ENCODE data around the gene ANGPTL2. TPM values are rescaled to one million over a fixed set of nuclear protein-coding genes. Genes with fewer than 3 reads are reported as not detected.

ANGPTL2 gene
- total and polyA plus RNA-seq, 12 donors, result 3.0 to 32.6 (median 11.4) TPM

- Histone ChIP-seq H3K36me3 (replicated peaks in 1 of 2) (no peaks in the 10 kb centered on the region), H3K27ac (no peak overlapping the region), H3K27me3 (no peaks in the 10 kb centered on the region), H3K4me3 (no peak overlapping the region), H3K9me3 (replicated peaks in 1 of 3) (no peaks in the 10 kb centered on the region), H3K4me1 (replicated peaks in 1 of 2) (no peaks in the 10 kb centered on the region)
- 72 to 83% (median 76%) methylated on average over 5 of the region's 5 CpGs for WGBS, 4 donors
- no peak for DNase-seq
- intact Hi-C loops (cut with DNase I), result no loop called here
- TF ChIP-seq POLR2A (IDR thresholded peaks at IDR 0.05), result no peak
- no peak for TF ChIP-seq CTCF (IDR thresholded peaks at IDR 0.05)
Measured at GRCh38 chr9:127169575-127169883, 47.1 kb upstream of the ANGPTL2 start.

DNA sequence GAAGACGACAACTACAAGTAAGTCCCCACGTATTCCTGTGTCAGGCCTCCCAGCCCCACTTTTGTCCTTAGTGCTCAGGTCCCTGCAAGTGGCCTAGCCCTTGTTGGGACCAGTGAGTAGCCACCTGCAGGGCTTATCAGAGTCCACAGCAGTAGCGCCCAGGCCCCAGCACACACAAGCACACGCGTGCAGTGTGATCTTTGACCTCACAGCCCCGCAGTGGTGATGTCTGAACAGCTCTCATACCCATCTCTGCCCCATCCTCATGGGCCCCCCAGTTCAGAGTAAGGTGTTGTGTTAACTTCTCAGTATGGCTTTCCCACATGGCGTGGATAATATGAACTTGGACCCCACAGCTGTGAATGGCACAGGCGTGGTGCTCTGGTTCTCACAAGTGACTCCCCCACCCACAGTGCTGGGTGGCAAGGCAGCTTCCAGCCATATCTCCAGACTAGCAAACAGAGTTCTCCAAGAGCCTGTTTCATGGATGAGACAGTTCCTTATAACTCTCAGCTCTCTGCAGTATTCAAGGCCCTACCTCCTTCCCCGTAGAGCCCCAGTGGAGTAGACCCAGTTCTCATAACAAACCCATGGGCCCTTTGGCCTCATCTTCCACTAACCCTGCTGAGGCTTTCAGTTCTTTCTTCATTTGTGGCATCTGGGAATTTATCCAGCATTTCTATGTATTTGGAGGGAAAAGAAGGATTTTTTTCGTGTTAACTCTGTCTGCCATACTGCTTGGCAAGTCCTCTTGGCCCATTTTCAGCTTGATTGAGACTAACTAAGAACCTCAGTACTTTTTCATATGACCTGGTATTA is 46.5 kb upstream of the ANGPTL2 start:
- Histone ChIP-seq H3K4me3 (no peak overlapping the region), H3K9me3 (replicated peaks in 1 of 3) (no peaks in the 10 kb centered on the region), H3K27me3 (no peaks in the 10 kb centered on the region), H3K36me3 (replicated peaks in 1 of 2) (no peaks in the 10 kb centered on the region), H3K27ac (no peak overlapping the region), H3K4me1 (replicated peaks in 1 of 2) (no peaks in the 10 kb centered on the region)
- intact Hi-C loops (cut with DNase I), result no loop called here
- WGBS, 4 donors, result 95 to 100% (median 97%) methylated on average over 8 to 10 of the region's 10 CpGs
- peak in 3 of 7 donors; percentile 6 to 43 (median 8) for DNase-seq
- TF ChIP-seq POLR2A (IDR thresholded peaks at IDR 0.05) (no peak), CTCF (IDR thresholded peaks at IDR 0.05) (no peak)

DNA sequence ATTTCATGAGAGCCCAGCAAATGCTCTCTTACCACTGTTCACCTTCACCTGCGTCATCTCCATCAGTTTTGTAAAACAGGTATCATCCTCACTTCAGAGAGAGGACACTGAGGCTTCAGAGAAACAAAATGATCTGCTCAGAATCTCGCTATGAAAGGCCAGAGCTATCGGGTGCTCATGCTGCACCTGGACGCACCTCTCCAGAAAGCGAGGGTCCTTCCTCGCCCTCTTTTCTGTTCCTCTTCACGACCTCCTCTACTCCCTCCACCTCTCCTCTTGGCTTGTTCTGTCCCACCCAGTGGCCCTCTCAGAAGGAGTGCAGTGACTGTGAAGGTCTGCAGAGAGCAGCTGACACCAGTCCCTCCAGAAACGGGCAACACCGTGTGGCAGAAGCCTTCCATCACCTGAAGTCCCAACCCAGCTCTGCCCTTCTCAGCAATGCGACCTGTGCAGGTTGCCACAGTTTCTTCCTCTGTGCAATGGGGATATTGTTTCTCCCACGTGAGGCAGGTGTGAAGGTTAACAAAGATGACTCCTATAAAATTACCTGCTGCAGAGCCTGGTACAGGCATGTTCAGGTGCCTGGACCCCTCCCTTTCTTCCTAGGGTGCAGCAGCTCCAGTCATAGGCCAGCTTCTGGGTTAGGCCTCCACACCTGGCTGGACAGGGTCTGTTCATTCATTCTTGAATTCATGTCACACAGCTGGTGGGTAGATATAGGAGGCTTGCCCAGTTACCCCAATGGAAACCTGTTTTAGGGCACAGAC is 45.3 kb upstream of the ANGPTL2 start:
- peak in 3 of 7 donors; percentile 5 to 34 (median 7) for DNase-seq
- intact Hi-C loops (cut with DNase I), result no loop called here
- peaks cover 0 to 10% of the 10 kb centered on the region in 2 donors for H3K4me1 ChIP-seq (replicated peaks in 1 of 2)
- H3K4me3 ChIP-seq, result no peak overlapping the region
- H3K27me3 ChIP-seq, result no peaks in the 10 kb centered on the region
- H3K27ac ChIP-seq, result no peak overlapping the region
- H3K9me3 ChIP-seq (replicated peaks in 1 of 3), result no peaks in the 10 kb centered on the region
- no peak for TF ChIP-seq CTCF (IDR thresholded peaks at IDR 0.05)
- no peak for TF ChIP-seq POLR2A (IDR thresholded peaks at IDR 0.05)
- H3K36me3 ChIP-seq (replicated peaks in 1 of 2), result no peaks in the 10 kb centered on the region
- WGBS, 4 donors, result 94 to 95% (median 95%) methylated on average over 10 to 11 of the region's 11 CpGs

GRCh38 chr9:127166651-127167524 is 44.5 kb upstream of the ANGPTL2 start:
- 90 to 92% (median 90%) methylated on average over 11 to 12 of the region's 12 CpGs for WGBS, 4 donors
- no peaks in the 10 kb centered on the region for H3K27me3 ChIP-seq
- H3K27ac ChIP-seq, result no peak overlapping the region
- H3K9me3 ChIP-seq (replicated peaks in 1 of 3), result no peaks in the 10 kb centered on the region
- intact Hi-C loops (cut with DNase I), result no loop called here
- DNase-seq, result peak in 3 of 7 donors; percentile 14 to 35 (median 18)
- H3K36me3 ChIP-seq (replicated peaks in 1 of 2), result no peaks in the 10 kb centered on the region
- peaks cover 0 to 10% of the 10 kb centered on the region in 2 donors for H3K4me1 ChIP-seq (replicated peaks in 1 of 2)
- TF ChIP-seq POLR2A (IDR thresholded peaks at IDR 0.05), result no peak
- TF ChIP-seq CTCF (IDR thresholded peaks at IDR 0.05), result no peak
- no peak overlapping the region for H3K4me3 ChIP-seq
